Epithelial cell of proximal tubule (primary cell): ENCODE results near the gene TENT5C. TPM values are rescaled to one million over a fixed set of nuclear protein-coding genes. Genes with fewer than 3 reads are reported as not detected.

Experiments used
- DNase-seq: peaks from one replicate; pipeline ENCODE4 v3.0.0-alpha.2; 2011; ENCODE audit warnings: low read depth
- H3K4me3 ChIP-seq: 2 replicates; pipeline ENCODE4 v1.5.1; 2011; ENCODE audit warnings: low read depth, mild to moderate bottlenecking, low read length
- CTCF ChIP-seq: conservative IDR thresholded peaks from 2 replicates; pipeline ENCODE4 v1.5.1; 2012; ENCODE audit warnings: low read depth, mild to moderate bottlenecking, low read length
- total RNA-seq: library from RNA; depleted of rRNA; stranded (reverse); fragments of >200 nt; gene quantifications from 2 replicates; pipeline ENCODE4 v1.2.3, GENCODE V29; 2015

The TENT5C gene
- total RNA-seq, 1 donor from 2014 or later = not detected

- no peak overlapping the region for H3K4me3 ChIP-seq
- TF ChIP-seq CTCF = no peak
- no peak for DNase-seq
These were observed 58.5 kb downstream of the TENT5C start for GRCh38 chr1:117664314-117664713.

- DNase-seq = no peak
- no peak overlapping the region for H3K4me3 ChIP-seq
- TF ChIP-seq CTCF = no peak
These were observed 59.9 kb downstream of the TENT5C start for GRCh38 chr1:117665556-117666270.

GRCh38 chr1:117669572-117669971, 63.7 kb downstream of the TENT5C start:
- TF ChIP-seq CTCF = no peak
- no peak for DNase-seq
- no peak overlapping the region for H3K4me3 ChIP-seq

DNA sequence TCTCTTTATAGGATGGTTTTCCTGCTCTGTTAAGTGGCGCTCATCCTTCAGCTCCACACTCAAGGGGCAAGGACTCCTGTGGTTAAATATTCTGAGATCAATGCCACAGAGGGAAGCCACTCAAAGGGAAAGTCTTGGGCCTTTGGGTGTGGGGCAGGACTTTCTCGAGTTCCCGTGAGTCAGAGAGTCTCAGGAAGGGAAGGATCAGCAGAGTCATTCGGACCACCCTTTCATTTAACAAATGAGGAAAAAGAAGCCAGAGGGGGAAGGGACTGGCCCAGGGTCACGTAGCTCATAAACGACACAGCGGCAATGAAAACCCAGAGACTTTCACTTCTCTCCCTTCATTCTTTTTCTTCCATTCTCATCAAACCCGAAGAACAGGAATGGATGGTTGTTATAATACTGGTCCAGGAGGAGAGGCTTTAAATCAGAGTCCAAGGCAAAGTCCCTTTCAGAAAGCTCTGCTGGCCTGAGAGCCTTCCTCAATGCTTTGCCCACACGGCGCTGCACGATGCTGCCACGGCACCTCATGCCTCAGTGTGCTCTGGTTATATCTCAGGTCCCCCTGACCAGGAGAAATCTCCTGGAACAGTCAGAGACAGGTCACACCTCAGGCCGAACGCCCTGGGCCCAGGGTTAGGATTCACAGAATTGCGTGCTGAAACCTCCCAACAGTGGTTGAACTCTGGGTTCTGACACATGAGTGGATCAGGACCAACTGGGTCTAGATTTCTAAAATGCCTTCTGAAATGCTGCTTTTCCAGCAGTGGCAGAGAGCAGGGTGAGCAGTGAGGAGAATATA, 65.3 kb downstream of the TENT5C start:
- no peak for TF ChIP-seq CTCF

GRCh38 chr1:117671781-117672501, 66.1 kb downstream of the TENT5C start:
- H3K4me3 ChIP-seq = no peak overlapping the region
- no peak for DNase-seq
- TF ChIP-seq CTCF = peak; percentile 60

More for the DNA sequence above, 65.3 kb downstream of the TENT5C start:
- no peak for DNase-seq
- H3K4me3 ChIP-seq = no peak overlapping the region

DNA sequence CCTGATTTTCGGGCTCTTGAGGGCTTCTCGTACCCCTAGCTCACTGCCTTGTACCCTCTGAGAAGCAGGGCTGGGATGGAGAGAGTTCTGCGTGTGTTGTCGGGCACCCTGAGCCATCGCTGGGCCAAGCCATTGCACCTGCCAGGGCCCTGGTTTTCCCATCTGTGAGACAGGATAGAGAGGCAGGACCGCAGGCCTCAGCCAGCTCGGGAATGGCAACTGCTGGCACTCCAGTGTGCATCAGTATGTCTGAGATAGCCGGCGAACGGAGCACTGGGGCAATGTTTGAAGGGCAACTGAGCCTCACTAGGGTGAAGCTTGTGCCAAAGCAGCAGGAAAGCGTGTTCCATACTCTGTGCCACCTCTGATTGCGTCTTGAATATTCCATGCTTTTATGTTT, 66.9 kb downstream of the TENT5C start:
- no peak for DNase-seq
- H3K4me3 ChIP-seq = no peak overlapping the region
- TF ChIP-seq CTCF = no peak
